Measurements from ENCODE around the gene MAPK8IP1.
A peak's percentile ranks its signal among the peaks of the same experiment; 100 is the strongest.

The MAPK8IP1 gene

GRCh38 chr11:45871638-45872037, 13.8 kb upstream of the MAPK8IP1 start:
- no peak for TF ChIP-seq CTCF (IDR thresholded peaks at IDR 0.05; ENCODE audit: borderline replicate concordance, control extremely low read depth, extremely low read depth, insufficient read depth, missing control alignments)
- in situ Hi-C loops (cut with MboI; ENCODE audit: low sequenced_read_pairs, unreplicated experiment): no loop called here
- DNase-seq (ENCODE audit: low spot score): no peak

- peak; percentile 66 for DNase-seq (ENCODE audit: low spot score)
- in situ Hi-C loops (cut with MboI; ENCODE audit: low sequenced_read_pairs, unreplicated experiment): no loop called here
- peak; percentile 58 for TF ChIP-seq CTCF (IDR thresholded peaks at IDR 0.05; ENCODE audit: borderline replicate concordance, control extremely low read depth, extremely low read depth, insufficient read depth, missing control alignments)
Measured at GRCh38 chr11:45872651-45873356, 12.6 kb upstream of the MAPK8IP1 start.

GRCh38 chr11:45876401-45876800, 9.1 kb upstream of the MAPK8IP1 start:
- DNase-seq (ENCODE audit: low spot score): no peak
- in situ Hi-C loops (cut with MboI; ENCODE audit: low sequenced_read_pairs, unreplicated experiment): no loop called here
- no peak for TF ChIP-seq CTCF (IDR thresholded peaks at IDR 0.05; ENCODE audit: borderline replicate concordance, control extremely low read depth, extremely low read depth, insufficient read depth, missing control alignments)

- in situ Hi-C loops (cut with MboI; ENCODE audit: low sequenced_read_pairs, unreplicated experiment): no loop called here
- TF ChIP-seq CTCF (IDR thresholded peaks at IDR 0.05; ENCODE audit: borderline replicate concordance, control extremely low read depth, extremely low read depth, insufficient read depth, missing control alignments): no peak
- no peak for DNase-seq (ENCODE audit: low spot score)
Measured at GRCh38 chr11:45877221-45877620, 8.2 kb upstream of the MAPK8IP1 start.

- TF ChIP-seq CTCF (IDR thresholded peaks at IDR 0.05; ENCODE audit: borderline replicate concordance, control extremely low read depth, extremely low read depth, insufficient read depth, missing control alignments): no peak
- in situ Hi-C loops (cut with MboI; ENCODE audit: low sequenced_read_pairs, unreplicated experiment): no loop called here
Measured at GRCh38 chr11:45877845-45878244, 7.6 kb upstream of the MAPK8IP1 start.

GRCh38 chr11:45879803-45880686, 5.4 kb upstream of the MAPK8IP1 start:
- no peak for TF ChIP-seq CTCF (IDR thresholded peaks at IDR 0.05; ENCODE audit: borderline replicate concordance, control extremely low read depth, extremely low read depth, insufficient read depth, missing control alignments)
- in situ Hi-C loops (cut with MboI; ENCODE audit: low sequenced_read_pairs, unreplicated experiment): no loop called here
- no peak for DNase-seq (ENCODE audit: low spot score)

More at GRCh38 chr11:45877845-45878244, 7.6 kb upstream of the MAPK8IP1 start:
- no peak for DNase-seq (ENCODE audit: low spot score)

Data from GM13976 (cell line).